HG03521 (cell line): ENCODE measurements around the gene PDP2.
"Not testable (repeated sequence)": the region's sequence is repeated elsewhere in the genome, so short reads cannot be mapped to it uniquely, and the experiment has no call there.

ENCODE experiments used
- ATAC-seq: cut with Tn5 transposase; IDR thresholded peaks from one replicate; pipeline ENCODE4 v1.9.1; 2021; ENCODE audit warnings: mild to moderate bottlenecking, moderate library complexity; ENCODE audit not compliant: unreplicated experiment

Gene PDP2

DNA sequence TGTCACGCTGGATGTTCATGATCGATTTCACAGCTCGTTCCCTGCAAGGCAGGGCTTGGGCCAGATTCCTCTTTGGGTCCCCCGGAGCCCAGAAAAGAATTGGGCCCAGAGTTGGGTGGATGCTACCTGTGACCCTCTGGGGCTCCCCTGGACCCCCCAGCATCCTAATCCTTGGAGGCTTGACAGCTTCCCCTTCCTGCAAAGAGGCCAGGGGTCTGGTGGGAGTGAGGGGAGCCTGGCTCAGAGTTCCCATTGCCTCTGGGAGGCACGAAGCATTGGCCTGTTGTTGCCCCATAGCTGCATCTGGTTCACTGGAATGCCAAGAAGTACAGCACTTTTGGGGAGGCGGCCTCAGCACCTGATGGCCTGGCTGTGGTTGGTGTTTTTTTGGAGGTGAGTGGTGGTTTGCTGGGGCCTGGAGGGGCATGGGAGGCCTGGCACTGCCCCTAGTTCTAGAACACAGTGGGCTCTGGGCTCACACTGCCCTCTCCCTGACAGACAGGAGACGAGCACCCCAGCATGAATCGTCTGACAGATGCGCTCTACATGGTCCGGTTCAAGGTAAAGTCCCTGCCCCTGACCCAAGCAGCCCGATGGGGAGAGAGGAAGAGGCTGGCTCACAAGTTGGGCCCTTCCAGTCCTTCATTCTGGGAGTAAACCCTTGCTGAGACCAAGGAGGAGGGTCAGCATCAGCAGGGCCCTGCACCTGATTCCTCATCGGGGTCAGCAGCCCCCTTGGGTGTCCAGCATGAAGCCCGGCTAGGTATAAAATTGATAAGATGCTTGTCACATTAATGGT lies 28.9 kb upstream of the PDP2 start:
- ATAC-seq, result no peak

DNA sequence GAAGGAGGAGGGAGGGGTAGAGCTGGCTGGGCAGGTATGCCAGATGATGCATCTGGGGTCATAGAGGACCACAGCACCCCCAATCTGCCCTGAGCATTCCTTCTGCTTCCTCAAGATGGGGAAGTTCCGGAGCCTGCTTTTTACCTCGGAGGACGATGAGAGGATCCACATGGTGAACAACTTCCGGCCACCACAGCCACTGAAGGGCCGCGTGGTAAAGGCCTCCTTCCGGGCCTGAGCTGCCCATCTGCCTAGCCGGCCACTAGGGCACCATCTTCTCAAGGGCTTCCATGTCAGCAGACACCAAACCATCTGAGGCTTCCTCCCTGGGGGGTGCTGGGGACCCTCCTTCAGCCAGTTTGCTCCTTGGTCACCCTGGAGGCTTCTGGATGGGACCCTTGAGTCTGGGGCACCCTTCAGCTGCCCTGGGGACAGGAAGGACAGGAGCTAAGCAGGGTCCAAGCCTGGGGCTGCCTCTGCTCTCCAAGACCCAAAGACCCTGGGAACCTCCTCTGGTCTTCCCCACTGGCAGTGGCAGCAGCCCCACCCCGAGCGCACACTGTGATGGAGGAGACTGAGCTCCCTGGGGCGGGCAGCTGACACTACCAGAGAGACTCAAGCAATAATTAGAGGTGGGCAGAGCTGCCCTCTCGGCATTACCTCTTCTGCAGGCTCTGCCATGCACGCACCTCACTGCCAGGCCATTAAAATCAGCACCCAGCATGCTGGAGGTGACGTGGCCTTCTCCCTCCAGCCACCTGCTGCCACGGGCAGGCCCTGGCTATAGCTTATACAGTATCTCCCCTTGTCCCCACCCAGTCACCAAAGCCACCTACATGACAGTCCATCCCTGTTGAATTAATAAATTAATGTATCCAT lies 26.8 kb upstream of the PDP2 start:
- ATAC-seq, result no peak

DNA sequence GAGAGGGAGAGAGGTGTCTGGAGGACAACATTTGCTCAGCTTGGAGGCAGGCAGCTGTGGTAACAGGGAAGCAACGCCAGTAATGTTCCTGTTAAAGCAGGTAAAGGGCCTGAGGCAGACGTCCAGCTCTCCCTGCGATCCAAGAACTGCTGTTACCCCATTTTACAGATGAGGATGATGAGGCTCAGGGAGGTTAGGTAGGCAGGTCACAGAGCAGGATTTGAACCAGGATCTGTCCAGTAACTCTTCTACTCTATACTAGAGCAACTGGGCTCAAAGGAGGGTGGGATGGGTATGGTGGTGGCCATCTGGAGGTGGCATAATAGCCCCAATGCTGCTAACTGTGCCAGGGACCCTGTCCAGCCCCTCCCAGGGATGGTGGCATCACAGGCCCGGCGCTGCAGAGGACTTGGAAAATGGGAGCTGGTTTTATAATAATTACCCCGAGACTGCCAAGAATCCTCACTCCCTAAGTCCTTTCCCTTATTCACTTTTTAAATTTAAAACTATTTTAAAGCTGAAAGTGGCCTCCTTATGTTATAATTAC lies 24.1 kb upstream of the PDP2 start:
- no peak for ATAC-seq

DNA sequence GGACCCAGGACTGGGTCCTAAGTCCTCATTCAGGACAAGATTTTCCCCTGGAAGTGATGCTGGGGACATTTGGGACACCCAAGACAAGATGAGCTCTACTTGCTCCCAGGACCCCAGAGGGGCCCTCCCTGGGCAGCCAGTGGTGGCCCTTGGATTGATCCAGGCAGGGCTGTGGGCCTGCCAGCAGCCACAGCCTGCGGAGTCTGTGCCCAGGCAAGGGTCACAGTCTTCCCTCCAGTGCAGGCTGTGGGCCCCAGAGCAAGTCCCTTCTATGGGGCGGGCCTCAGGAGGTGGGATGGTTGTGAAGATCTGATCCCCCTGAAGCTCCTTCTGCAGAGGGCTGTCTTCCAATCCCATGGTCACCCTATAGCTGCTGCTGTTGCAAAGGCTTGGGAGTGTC lies 23.5 kb upstream of the PDP2 start:
- ATAC-seq, result no peak

DNA sequence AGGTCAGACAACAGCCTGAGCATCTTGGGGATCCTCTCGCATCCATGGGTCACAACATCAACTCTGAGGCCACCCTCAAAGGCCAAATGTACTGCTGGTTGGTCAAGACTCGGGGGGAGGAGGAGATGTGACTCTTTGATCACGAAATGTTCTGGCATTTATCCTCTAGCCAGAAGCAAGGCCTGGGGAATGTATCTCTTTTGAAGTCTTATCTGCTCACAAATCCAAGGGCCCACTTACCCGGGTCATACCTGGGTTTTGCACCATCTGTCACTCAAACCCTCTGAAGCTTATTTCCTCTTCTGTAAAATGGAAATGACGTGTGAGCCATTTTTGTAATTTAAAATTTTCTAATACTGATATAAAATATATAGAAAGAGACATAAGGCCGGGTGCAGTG lies 22.9 kb upstream of the PDP2 start:
- no peak for ATAC-seq

DNA sequence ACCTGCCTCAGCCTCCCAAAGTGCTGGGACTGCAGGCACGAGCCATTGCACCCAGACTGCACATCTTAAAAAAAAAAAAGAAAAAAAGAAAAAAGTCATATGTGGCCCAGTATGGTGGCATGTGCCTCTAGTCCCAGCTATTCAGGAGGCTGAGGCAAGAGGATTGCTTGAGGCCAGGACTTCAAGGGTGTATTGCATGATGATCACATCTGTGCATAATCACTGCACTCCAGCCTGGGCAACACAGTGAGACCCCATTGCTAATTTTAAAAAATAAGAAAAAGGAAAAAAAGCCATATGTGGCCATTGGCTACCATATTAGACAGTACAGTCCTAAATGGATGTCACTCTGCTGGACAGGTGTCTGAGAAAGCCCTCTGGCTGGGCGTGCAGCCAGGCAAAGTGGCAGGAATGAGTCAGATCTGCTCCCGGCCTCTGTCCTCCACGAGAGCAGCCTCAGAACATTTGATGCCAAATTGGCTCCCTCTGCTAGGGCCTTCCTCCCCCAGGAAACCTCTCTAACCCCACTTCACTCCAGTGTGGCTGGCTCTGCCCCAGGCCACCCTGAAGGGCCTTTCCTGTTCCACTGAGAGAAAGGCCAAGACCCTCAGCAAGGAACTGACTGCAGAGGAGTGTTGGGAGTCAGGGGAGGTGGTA lies 21.4 kb upstream of the PDP2 start:
- no peak for ATAC-seq

DNA sequence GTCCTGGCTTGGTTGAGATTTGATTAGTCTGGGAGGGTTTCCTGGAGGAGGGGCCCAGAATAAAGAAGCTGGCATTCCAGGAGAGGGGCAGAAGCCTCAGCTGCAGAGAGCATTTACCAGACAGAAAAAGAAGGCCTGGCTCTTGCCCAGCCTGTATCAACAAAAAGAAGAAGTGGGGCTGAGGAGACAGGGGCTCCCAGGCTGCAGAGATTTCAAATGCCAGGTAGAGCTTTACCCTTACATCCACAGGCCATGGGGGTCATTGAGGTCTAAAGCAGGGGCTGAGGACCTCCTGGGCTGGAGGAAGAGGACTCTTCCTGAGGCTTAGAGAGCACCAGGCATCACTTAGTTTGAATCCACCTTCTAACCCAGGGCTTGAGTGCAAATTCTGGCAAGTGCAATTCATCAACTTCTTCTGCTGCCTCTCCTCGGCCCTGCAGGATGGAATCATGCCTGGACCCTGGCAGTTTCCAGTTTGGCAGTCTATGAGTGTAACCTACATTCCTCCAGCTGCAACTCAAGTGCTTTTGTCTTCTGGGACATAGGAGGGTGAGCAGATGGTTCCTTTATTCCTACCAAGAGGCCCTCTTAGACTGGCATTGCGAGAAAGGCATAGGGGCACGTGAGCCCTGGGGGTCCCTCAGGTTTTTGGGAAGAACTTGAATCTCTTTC lies 20.8 kb upstream of the PDP2 start:
- no peak for ATAC-seq

DNA sequence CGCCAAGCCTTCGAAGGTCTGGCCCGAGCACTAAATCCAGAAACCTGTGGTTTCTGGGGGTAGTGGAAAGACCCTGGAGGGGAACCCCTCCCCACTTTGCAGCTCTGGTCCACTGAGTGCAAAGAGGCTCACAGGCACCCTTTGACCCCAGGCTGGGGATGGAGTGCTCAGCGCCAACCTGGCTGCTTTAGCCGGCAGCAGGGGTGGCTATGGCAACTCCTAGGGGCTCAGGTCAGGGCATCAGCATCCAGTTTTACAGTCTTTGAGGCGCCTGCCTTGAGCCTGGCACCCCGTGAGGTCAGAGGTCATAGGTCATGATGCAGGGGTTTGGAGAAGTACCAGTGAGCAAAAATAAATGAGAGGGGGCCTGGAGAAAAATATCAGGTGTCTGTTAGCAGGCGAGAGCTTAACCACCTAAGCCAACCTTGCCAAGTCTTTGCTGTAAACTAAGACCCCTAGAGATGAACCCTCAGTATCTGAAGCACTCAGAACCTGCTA lies 18.2 kb upstream of the PDP2 start:
- ATAC-seq, result no peak

DNA sequence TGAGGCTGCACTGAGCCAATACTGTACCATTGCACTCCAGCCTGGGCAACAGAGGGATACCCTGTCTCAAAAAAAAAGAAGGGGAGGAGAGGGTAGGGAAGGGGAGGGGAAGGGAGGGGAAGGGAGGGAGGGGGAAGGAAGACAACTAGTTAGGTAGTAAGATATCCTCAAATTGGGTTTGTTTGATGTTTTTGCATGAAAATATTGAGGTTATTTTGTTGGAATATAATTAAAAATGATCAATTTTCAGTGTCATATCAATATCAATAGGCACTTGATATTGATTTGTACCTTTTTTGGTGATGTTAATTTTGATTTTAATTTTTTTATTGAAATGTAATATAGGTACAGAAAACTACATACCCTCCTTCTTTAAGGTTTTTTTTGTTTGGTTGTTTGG lies 16.6 kb upstream of the PDP2 start:
- no peak for ATAC-seq

DNA sequence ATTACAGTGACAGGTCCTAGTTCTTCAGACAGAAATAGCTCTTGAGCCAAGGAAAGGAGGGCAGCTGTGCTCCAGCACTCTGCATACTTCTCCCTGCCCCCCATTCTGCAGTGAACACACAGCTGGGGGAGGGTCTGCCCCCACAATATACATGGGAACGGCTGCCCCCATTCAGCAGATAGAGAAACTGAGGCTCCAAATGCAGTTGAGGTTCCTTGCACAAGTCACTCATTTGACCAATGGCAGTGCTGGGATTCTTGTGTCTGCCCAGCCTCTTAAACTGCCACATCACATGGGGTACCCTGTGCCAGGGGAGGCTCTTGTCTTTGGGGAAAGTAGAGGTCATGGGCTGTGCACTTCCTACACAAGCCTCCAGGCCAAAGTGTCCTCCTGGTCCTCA lies 10.9 kb upstream of the PDP2 start:
- no peak for ATAC-seq

DNA sequence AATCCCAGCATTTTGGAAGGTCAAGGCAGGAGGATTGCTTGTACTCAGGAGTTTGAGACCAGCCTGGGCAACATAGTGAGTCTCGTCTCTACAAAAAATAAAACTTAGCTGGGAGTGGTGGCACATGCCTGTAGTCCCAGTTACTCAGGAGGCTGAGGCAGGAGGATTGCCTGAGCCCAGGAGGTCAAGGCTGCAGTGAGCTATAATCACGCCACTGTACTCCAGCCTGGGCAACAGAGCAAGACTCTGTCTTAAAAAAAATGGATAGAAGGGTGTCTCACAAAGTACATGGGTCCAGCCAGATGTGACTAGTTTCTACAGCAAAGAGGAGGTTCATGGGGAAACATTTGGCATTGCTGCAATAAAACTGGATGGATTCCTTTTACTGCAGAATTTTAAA lies 9.0 kb upstream of the PDP2 start:
- not testable (repeated sequence) for ATAC-seq

DNA sequence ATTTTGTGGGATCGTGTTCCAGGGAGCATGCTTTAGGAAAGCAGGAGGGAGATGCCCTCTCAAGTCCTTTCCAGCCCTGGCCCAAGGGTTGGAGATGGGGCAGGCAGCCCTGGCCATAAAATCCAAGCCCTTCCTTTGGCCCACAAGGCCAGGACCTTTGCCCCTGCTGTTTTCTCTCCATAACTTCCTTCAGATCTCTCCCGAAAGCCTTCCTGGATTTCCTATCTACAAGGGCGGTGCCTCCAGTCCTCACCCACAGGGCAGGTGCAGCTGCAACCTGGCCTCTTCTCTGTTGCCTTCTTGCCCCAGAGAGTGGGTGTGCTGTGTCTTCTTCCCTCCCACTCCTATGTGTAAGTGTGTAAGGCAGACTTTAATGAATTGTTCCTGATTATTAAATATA lies 8.5 kb upstream of the PDP2 start:
- ATAC-seq, result no peak

DNA sequence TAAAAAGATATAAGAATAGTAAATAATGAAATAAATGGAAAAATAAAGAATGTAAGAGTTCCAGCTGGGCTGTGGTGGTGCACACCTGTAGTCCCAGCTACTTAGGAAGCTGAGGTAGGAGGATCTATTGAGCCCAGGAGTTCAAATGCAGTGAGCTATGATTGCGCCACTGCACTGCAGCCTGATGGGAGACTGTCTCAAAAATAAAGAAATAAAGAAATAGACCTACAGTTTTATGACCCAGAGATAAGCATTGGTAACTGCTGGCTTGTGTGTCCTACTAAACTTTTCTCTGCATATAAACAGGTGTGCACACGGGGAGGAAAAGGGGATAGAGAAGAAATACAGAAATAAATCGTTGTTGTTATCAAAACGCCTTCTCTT lies 7.8 kb upstream of the PDP2 start:
- no peak for ATAC-seq

DNA sequence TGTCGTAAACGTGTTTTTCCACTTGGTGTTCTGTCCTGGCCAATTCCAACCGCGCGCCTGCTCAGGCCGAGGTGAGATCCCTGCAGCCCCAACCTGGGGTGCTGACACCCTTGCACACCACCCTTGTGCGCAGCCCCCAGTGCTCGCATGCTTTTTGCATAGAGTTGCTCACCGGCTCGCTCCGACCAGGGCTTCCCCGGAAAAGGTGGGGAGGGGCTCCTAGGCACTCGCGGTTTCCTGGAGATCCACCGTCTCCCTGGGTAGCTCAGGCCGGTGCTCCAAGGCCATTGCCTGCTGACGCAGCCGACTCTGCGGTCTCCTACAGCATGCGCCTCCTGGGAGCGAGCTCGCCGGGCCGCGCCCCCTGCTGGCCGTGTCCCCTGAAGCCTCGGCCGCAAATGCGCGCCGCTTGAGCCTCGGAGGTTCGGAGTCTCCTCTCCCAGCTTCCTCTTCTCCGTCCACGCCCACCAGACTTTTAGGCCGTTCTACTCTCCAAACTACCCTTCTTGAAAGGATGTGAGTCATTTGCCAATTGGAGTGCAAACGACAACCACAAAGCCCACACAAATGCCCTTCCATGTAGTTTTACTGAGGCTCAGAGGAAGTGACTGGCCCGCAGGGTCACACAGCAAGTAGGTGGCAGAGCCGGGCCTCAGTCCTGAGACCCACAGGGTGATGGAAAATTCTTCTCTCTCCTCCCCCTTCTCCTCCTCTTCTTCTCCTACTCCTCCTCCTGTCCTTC lies 7.2 kb upstream of the PDP2 start:
- ATAC-seq, result peak; percentile 76

DNA sequence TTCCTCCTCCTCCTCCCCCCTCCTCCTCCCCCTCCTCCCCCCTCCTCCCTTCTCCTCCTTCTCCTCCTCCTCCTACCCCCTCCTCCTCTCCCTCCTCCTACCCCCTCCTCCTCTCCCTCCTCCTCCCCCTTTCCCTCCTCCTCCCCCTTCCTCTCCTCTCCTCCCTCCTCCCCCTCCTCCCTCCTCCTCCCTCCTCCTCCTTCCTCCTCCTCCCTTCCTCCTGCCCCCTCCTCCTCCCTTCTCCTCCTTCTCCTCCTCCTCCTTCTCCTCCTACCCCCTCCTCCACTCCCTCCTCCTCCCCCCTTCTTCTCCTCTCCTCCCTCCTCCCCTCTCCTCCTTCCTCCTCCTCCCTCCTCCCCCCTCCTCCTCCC lies 6.6 kb upstream of the PDP2 start:
- ATAC-seq, result no peak

DNA sequence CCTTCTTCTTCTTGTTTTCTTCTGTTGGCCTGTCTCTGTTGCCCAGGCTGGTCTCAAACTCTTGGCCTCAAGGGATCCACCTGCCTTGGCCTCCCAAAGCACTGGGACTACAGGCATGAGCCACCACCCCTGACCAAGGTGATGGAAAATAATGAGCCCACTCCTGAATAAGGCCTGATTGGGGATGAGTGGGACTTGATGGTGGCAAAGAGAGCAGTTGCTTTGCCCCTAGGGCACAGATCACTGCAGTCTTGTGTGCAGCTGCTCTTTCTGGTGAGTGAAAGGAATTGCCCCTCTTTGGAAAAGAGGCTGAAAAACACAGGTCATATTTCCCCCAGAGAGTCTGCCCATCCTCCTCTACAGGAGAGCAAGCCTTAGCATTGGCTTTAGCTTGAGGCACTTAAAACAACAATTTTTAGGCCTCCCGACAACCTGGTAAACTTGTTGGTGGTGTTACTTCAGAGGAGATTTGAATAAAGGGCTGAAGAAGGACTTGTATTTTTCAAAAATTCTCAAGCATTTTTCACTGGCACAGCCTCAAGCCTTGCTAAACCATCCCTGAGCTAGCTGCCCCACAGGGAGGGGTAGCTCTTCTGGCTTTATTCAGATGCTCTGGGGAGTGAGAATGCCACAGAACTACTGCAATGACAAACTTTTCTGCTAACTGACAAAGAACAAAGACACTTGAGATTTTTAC lies 6.1 kb upstream of the PDP2 start:
- ATAC-seq, result no peak

DNA sequence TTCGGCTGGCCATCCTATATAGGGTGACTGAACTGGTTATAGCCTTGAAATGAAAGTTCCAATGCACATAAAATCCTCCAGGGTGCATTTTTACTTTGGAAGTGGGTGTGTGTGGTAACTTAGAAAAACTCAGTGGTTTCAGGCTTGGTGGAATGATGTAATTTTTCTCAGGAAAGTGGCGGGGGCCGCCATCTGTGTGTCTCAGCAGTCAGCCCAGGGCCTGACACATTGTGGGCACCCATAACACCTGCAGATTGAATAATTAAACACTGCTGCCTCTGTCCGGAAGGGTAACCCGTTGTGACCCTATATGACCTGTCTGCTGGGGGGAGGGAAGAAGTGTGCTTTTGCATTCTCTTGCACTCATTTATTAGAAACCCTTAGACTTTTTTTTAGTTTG lies 2.2 kb upstream of the PDP2 start:
- ATAC-seq, result no peak

DNA sequence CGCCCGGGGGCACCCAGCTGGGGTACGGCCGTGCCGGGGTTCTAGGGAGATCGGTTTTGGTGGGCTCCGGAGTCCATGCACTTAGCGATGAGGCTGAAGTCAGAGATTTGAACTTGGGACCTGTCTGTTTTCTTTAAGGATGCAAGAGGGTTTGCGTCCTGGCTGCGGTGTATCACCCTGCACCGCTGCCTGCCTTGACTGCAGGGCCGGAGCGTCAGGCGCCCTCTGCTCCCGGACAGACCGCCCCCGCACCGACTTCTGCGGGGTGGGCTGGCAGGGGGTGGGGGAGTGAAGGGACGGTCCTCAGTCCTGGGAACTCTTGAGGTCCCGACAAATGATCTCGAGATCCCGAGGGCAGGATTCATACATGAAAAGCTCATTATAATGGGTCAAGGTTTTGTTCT lies 701 bp downstream of the PDP2 start:
- ATAC-seq, result no peak

DNA sequence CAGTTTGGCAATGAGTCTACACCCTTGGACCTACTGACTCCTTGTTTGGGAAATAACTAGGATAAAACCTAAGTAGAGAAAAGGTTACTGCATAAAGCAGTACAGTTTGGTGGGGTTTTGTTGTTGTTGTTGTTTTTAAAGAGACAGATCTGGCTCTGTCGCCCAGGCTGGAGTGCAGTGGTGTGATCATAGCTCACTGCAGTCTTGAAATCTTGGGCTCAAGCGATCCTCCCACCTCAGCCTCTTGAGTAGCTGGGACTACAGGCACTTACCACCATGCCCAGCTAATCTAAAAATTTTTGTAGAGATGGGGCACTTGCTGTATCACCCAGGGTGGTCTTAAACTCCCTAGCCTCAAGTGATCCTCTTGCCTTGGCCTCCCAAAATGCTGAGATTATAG lies 1.2 kb downstream of the PDP2 start:
- no peak for ATAC-seq
